Colonic mucosa (tissue), 4 donors: ENCODE data around the gene SELENOS. TPM values are rescaled to one million over a fixed set of nuclear protein-coding genes. Genes with fewer than 3 reads are reported as not detected.

Experiments used
- DNase-seq: peaks from one replicate; pipeline ENCODE4 v3.0.0-alpha.2; 2020
- H3K27ac ChIP-seq: fragments of 200-600 bp; one replicate; pipeline ENCODE4 v1.8.0; 2021
- H3K27me3 ChIP-seq: fragments of 200-600 bp; one replicate; pipeline ENCODE4 v1.8.0; 2021
- H3K36me3 ChIP-seq: fragments of 200-600 bp; one replicate; pipeline ENCODE4 v1.8.0; 2021
- H3K4me1 ChIP-seq: fragments of 200-600 bp; one replicate; pipeline ENCODE4 v1.8.0; 2021; ENCODE audit warnings: mild to moderate bottlenecking
- H3K4me3 ChIP-seq: fragments of 200-600 bp; one replicate; pipeline ENCODE4 v1.8.0; 2021
- H3K9ac ChIP-seq, 2 donors: one replicate each; pipeline ENCODE4 v1.7.0; 2013; ENCODE audit warnings: control low read depth in 2 of 2, low read depth in 2 of 2, low read length in 2 of 2
- H3K9me3 ChIP-seq: fragments of 200-600 bp; one replicate; pipeline ENCODE4 v1.8.0; 2021
- CTCF ChIP-seq: fragments of 200-600 bp; IDR thresholded peaks from one replicate; pipeline ENCODE4 v1.8.0; 2022; ENCODE audit warnings: antibody characterized with exemption, mild to moderate bottlenecking
- intact Hi-C: fragments of 100-400 bp; cut with DNase I; formaldehyde crosslinking; loops from one replicate; pipeline ENCODE4 v1.14.1; 2022
- total RNA-seq, 2 donors: library from RNA; stranded (reverse); fragmentation: NEBNext Ultra II Directional in 1 of 2; extraction: Animal tissue kit (Norgen Biotek cat#: 25700) in 1 of 2; gene quantifications; one replicate each; pipeline ENCODE4 v1.2.1, GENCODE V29; 2021
- donor health status: healthy.
- donor health status: DM: no; HTN: no; CAD: no.
- donor health status: DM: no; HTN: no; CAD: no.

SELENOS gene
- total RNA-seq, 2 donors from 2014 or later, result 85.8 to 121 TPM

- no peak for TF ChIP-seq CTCF
- peak; percentile 34 for DNase-seq
- no peaks in the 10 kb centered on the region for H3K36me3 ChIP-seq
These were observed 46.7 kb upstream of the SELENOS start for GRCh38 chr15:101323793-101324523.

GRCh38 chr15:101322854-101323477 lies 45.7 kb upstream of the SELENOS start:
- Histone ChIP-seq H3K9ac (no peak overlapping the region), H3K27ac (no peak overlapping the region), H3K9me3 (no peaks in the 10 kb centered on the region), H3K4me3 (no peak overlapping the region), H3K27me3 (no peaks in the 10 kb centered on the region), H3K4me1 (no peaks in the 10 kb centered on the region), H3K36me3 (no peaks in the 10 kb centered on the region)
- no peak for TF ChIP-seq CTCF
- DNase-seq, result no peak
- intact Hi-C loops, result no loop called here

More at GRCh38 chr15:101323793-101324523, 46.7 kb upstream of the SELENOS start:
- Histone ChIP-seq H3K4me1 (no peaks in the 10 kb centered on the region), H3K27me3 (no peaks in the 10 kb centered on the region), H3K9me3 (no peaks in the 10 kb centered on the region), H3K27ac (no peak overlapping the region), H3K4me3 (no peak overlapping the region), H3K9ac (no peak overlapping the region)
- intact Hi-C loops, result no loop called here

- Histone ChIP-seq H3K27me3 (no peaks in the 10 kb centered on the region), H3K4me3 (no peak overlapping the region), H3K9ac (no peak overlapping the region), H3K27ac (no peak overlapping the region), H3K9me3 (no peaks in the 10 kb centered on the region), H3K4me1 (no peaks in the 10 kb centered on the region), H3K36me3 (no peaks in the 10 kb centered on the region)
- intact Hi-C loops, result no loop called here
- no peak for DNase-seq
- TF ChIP-seq CTCF, result no peak
These were observed 44.9 kb upstream of the SELENOS start for GRCh38 chr15:101322016-101322695.

- no peak for TF ChIP-seq CTCF
- Histone ChIP-seq H3K4me3 (no peak overlapping the region), H3K27me3 (no peaks in the 10 kb centered on the region), H3K36me3 (no peaks in the 10 kb centered on the region), H3K9ac (no peak overlapping the region), H3K9me3 (no peaks in the 10 kb centered on the region), H3K27ac (no peak overlapping the region), H3K4me1 (no peaks in the 10 kb centered on the region)
- DNase-seq, result no peak
- intact Hi-C loops, result no loop called here
These were observed 43.3 kb upstream of the SELENOS start for GRCh38 chr15:101320501-101321052.

- Histone ChIP-seq H3K9ac (no peak overlapping the region), H3K4me3 (no peak overlapping the region), H3K4me1 (no peaks in the 10 kb centered on the region), H3K9me3 (no peaks in the 10 kb centered on the region), H3K27me3 (no peaks in the 10 kb centered on the region), H3K36me3 (no peaks in the 10 kb centered on the region), H3K27ac (no peak overlapping the region)
- no peak for DNase-seq
- intact Hi-C loops, result no loop called here
- TF ChIP-seq CTCF, result no peak
These were observed 41.6 kb upstream of the SELENOS start for GRCh38 chr15:101318839-101319238.
